Activated CD4-positive, alpha-beta T cell treated with anti-CD3 and anti-CD28 coated beads, Interleukin-10, Interleukin-2, amounts not matched to agents 100 ng/mL and 50 ng/mL, durations not matched to agents 16 hours and 8 hours (primary cell): ENCODE data around the gene LINGO3.
A peak's percentile ranks its signal among the peaks of the same experiment; 100 is the strongest.

Source experiments
- DNase-seq: peaks from one replicate; pipeline ENCODE4 v3.0.0-alpha.2; 2020

The LINGO3 gene

DNA sequence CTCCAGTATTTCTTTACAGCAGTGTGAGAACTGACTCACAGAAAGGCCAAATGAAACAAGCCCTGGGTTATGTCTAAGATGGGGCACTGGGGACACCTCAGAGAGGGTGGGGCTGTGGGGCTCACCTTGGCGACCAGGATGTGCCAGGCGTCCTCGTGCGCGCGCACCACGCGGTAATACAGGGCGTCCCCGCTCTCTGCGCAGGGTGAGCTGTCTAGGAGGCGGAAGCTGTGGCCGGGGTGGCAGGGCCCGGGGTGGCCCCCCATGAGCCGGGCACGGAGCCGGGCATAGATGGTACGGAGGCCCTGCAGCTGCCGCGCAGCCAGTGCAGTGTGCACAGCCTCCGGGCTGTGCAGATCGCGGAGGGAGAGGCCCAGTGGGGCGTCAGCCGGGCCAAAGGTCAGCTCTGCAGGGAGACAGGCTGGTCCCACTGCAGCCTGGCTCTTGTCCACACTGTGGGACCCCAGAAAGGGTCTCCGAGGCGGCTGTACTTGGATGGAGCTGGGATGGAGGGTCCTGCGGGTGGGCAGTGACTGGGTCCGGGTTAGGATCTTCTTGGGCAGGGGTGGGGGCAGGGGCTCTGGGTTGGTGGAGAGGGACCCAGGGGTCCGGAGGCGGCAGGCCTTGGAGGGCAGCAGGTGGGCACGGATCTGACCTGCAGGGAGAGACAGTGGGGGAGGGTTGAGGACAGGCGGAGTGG lies 29.3 kb downstream of the LINGO3 start:
- DNase-seq, result no peak

DNA sequence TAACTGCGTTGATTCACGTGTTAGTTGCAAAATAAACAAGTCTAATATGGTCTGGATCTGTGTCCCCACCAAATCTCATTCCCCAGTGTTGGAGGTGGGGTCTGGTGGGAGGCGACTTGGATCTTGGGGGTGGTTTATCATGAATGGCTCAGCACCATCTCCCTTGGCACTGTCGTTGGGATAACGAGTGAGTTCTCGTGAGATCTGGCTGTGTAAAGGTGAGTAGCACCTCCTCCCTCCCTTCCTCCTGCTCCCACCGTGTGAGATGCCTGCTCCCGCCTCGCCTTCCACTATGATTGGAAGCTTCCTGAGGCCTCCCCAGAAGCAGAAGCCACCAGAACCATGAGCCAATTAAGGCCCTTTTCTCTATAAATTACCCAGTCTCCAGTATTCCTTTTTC lies 30.8 kb downstream of the LINGO3 start:
- no peak for DNase-seq

DNA sequence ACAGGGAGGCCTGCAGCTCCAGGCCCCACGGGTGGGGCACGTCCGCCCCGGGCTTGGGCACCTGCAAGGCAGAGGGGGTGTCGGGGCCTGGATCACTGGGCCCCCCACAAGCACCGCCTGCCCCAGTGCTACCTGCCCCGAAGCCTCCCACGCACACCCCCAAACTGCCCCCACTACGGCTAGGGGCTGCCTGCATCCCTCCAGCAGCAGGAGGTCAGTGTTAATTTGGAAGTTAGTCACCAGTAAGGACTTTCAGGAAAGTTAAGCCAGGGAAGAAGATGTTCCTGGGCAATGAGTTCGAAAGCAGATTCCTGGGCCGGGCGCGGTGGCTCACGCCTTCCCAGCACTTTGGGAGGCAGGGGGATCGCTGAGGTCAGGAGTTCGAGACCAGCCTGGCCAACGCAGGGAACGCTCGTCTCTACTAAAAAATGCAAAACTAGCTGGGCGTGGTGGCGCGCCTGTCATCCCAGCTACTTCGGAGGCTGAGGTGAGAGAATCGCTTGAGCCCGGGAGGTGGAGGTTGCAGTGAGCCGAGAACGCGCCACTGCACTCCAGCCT lies 31.4 kb downstream of the LINGO3 start:
- DNase-seq, result no peak

DNA sequence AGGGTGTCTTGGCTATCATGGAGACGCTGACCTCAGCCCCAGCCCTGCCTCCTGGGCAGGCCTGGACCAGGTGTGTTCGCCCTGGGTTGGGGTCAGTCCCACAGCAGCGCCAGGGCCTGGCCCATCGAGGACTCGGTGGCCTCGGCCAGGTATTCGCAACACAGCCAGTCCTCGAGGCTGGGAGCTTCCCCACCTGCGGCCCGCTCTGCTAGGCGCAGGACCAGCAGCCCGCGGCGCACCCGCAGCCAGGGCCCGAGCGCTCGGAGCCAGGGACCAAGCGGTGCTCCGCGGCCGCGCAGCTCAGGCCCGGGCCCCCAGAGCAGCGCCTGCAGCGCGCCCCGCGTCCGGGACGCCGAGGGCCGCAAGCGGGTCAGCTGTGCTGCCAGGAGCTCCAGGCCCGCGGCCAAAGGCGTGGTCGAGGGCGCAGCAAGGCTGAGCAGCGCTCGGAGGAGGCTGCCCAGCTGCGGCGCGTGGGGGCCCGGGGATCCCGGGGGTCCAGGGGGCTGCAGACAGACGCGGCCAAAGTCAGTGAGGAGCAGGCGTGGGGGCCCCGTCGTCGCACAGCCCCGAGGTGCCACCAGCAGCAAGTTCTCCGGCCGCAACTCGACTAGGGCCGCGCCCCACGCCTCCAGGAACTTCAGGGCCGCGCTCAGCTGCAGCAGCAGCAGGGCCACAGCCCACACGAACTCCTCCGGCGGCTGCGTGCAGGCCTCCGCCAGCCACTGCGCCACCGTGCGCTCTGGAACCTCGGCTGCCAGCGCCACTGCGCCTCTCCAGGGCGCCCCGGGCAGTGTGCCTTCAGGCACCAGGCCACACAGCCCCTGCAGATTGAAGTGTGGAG lies 32.1 kb downstream of the LINGO3 start:
- no peak for DNase-seq

DNA sequence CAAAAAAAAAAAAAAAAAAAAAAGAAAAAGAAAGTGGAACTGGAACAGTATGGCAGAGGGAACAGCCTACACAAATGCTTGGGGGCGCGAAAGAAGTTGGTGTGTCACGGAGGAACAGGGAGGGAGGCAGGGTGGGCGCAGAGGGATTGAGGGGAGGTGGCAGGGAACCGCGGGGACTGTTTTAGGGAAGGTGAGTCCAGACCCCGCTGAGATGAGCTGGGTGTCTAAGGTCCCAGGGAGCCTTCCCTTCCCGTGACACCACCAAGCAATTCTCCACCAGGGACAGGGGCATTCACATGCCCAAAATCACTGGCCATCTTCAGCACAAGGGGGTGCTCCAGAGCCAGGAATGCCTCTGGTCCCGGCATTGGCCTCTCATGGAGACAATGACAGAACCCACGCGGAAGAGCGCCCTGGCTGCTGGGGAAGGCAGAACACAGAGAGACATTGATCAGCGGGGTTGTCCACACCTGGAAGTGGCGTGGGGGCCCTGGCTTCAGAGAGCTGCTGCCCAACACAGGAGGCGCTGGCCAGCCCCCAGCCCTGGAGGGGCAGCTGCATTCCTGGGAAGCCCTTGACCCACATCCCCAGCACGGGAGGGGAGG lies 32.9 kb downstream of the LINGO3 start:
- peak; percentile 48 for DNase-seq

DNA sequence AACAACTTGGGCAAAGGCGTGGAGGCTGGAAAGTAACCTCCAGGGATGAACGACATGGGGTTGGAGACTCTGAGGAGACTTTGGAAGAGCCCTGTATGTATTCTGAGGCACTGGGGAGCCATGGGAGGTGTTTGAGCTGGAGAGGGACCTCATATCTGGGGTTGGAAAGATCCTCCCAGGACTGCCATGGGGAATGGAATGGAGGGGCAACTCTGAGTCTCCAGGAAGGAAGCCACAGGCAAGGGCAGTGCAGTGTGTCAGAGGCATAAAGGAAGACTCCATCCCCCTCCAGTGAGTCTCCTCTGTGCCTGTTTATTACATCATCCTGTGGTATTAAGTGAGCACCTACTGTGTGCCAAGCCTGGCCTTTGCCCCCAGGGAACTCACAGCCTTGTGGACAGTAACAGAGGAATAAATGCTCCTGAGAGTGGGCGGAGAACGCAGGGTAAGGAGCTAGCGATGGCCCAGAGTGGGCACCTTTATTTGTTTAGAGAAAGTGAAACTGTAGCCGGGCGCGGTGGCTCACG lies 33.7 kb downstream of the LINGO3 start:
- no peak for DNase-seq

DNA sequence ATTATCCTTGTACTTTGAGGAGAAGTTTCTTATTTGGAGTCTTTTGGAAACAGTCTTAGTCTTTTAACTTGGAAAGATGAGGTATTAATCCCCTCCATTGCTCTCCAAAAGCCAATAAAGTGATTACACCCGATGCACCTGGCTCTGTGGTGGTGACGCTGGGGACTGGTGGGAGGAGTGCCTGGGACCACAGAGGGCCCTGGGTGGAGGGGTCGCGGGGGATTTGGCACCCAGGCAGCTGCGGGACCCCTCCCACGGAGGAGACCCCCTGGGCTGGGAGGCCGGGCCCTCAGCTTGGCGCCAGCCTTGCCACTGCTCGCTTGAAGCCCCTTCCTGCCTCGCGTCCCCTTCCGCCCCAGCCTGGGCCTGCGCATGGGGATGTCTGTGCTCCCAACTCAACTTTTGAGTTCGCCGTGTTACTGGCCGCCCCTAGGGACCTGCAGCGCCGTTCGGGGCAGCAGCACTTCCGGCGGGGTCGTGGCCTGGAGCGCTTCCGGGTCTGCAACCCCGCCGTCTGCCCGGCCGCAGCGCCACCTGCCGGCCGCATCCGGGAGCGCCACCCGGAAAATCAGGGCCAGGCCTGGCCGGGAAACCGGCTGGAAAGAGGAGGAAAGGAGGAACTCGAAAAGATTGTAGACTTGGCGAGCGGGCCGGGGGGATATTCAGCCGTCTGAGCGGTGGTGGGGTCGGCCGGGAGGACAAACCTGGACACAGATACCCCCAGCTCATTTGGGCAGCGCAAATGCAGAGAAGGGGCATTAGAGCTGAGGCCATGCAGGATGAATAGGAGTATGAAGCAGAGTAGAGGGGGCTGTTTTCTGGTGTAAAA lies 34.4 kb downstream of the LINGO3 start:
- DNase-seq, result peak; percentile 88

DNA sequence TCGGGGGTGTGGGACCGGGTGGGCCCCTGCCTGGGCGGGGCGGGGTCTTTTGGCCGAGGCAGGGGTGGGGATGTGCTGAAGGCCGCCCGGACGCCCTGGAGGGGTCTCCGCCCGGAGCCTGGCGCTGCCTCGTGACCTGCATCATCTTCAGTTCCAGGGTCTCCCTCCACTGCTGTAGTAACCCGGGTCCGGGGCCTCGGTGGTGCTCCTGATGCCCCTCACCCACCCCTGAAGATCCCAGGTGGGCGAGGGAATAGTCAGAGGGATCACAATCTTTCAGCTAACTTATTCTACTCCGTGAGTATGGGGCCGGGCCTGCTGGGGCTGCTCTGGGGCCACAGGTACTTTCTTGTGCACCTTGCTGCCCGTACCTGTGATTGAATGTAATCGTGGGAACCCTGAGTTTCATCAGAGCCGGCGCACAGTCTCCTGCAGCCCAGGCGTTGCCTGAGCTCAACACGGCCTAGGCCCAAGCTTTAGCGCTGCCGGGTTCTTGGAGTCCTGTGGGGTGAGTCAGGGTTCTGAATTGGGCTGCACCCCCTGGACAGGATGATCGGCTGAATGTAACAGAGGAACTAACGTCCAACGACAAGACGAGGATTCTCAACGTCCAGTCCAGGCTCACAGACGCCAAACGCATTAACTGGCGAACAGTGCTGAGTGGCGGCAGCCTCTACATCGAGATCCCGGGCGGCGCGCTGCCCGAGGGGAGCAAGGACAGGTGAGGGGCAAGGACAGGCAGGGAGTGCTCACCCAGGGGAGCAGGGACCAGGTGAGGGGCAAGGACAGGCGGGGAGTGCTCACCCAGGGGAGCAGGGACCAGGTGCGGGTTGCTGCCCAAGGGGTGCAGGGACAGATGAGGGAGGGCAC lies 36.5 kb downstream of the LINGO3 start:
- no peak for DNase-seq

DNA sequence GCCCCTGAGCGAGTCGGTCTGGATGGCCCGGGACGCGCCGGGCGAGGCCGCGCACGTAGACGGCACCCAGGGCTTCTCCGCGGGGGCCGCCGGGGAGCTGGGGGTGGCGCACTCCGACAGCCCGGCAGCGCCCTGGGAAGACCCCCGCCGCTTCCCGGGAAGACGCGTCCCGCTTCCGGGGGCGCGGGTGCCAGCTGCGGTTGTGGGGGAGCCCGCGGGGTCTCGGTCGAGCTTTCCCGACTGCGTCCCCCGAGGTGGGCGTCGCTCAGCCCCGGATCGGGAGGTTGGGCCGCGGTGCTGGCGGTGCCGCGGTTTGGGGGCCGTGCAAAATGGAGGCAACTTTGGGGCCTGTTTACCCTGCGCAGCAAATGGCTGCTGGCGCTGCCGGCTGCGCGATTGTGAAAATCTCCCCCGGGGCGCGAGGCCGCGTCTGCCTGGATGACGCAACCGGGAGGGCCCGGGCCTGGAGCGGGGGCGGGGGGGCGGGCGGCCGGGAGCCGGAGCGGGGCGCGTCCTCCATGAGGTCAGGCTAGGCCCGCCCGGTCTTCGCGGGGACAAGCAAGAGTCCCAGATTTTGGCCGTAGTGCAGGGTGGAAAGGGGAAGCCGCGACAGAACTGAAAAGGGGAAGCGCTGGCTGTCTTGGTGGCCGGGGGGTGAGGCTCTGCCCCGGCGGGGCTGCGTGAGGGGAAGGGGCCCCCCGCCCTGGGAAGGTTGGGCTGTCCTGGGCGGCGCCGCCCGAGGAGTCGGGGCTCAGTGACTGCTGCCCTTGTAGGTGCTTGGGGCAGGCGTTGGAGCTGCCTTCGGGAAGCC lies 37.3 kb downstream of the LINGO3 start:
- peak; percentile 77 for DNase-seq

DNA sequence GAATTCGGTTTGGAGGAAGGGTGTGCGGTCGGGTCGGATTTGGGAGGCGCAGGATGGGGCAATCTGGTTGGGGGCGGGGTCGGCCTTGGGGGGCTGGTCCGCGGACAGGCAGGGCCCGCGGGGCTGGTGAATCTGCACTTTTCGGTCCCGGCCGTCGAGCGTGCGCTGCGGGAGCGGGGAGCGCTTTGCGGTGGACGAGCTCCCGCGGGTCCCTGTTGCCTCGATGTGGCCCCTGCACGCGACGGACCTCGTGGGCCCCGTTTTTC lies 37.9 kb downstream of the LINGO3 start:
- DNase-seq, result peak; percentile 42

DNA sequence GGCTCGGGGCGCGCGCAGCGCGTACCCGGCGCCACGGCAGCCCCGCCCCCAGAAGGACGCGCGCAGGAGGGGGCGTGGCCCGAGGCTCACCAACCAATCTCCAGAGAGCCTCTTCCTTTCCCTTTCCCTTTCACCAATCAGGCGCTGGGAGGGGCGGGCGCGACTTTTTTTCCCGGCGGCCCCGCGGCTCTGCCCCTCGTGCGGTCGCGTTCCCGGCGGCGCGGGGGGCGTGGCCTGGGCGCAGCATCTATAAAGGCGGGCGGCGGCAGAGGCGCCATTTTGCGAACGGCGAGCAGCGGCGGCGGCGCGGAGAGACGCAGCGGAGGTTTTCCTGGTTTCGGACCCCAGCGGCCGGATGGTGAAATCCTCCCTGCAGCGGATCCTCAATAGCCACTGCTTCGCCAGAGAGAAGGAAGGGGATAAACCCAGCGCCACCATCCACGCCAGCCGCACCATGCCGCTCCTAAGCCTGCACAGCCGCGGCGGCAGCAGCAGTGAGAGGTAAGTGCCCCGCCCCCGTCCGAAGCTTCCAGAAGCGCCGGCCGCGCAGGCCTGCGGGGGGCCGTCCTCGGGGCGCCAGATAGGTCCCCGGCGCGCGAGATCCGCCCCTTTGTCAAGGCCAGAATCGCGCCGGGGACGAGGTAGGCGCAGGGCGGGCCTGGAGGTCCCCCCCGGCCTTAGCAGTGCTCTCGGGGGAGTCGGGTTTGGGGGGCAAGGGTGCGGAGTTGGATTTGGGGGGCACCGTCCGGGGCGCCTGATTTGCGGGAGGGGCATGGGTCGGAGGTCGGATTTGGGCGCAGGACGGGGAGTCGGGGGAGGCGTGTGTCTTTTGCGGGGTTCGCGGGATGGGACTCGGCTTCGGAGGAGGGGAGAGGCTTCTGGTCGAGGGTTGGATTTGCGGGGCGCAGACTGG lies 38.5 kb downstream of the LINGO3 start:
- peak; percentile 99 for DNase-seq

DNA sequence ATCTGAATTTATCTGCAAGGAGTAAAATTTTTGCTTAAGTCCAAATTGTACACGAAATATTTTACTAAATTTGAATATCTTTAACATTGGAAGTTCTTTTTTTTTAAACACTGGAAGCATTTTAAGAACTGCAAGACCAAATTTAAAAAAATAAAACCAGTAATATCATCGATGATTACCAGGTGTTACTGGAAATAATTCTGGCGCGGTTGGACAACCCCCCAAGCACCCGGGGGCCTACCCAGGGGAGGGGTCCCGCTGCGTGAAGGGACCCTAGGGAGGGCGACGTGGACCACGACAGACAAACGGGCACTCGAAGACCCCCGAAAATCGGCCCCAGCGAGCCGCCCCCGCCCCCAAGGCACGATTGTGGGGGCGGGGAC lies 39.1 kb downstream of the LINGO3 start:
- no peak for DNase-seq

DNA sequence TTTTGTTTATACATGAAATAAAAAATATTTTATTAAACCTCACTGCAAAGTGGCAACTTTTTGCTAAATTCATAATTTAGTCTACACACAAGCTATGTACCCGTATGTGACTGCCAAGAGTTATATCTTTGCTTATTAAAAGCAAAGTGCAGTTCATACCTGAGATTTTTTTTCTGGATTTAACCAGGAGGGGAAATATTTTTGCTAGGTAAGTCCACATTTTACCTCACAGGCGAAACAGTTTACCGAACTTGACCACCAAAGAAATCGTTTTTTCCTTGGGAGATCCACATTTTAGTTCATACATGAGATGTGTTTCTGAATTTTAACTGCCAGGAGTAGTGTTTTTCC lies 39.5 kb downstream of the LINGO3 start:
- no peak for DNase-seq

DNA sequence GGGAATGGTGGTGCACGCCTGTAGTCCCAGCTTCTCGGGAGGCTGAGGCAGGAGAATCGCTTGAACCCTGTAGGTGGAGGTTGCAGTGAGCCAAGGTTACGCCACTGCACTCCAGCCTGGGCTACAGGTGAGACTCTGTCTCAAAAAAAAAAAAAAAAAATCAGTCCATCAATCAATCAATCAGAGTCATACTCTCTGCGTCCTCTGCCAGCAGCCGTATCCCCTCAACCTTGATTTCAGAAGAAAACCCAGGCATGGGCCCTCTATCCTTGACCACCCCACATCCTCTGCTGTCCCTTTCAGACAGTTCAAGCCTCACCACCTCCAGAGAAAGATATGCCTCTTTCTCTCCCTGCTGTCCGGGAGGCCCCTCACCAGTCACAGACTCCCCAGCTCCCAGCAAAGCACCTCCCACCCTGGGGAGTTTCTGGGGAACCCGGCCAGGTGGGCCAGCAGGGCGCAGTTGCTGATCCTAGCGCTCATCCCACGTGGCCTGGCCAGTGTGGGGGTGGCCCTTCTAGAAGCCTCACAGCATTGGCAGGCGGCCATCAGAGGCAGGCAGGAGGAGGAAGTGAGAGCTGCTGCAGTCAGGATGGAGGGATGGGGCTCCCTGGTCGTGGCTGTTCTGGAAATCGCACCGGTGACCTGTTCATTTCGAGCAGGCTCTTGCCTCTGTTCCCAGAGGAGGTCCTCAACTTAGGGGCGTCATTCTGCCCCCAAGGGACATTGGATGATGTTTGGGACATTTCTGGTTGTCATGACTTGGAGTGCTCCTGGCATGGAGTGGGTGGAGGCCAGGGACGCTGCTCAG lies 41.6 kb downstream of the LINGO3 start:
- no peak for DNase-seq

DNA sequence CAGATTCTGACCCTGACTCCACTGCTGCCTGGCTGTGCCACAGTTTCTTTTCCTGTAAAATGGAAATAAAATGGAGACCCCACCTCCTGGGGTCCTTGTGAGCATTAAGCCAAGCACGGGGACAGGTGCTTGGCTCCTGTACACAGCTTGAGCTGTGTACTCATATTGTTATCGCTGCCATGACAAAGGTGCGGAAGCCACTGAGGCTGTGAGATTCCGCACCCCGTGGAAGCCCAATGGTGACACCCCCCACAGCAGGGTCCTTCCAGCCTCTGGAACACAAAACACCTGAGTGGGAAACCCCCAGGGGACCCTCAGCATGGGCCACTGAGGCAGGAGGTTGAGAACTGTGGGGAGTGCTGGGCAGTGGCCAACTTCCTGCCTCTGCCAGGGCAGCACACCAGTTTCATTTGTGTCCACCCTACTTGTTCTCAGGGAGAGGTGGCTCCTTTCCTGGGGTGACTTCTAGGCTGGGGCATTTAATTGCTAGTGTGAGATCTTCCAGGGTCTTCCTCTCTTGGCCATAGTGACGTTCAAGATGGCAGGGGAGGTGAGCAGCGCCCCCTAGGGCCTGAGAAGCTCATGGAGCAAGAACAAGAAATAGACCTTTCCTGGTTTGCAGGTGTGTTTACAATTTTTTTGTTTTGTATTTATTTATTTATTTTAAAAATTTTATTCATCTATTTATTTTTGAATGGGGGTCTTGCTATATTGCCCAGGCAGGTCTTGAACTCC lies 46.3 kb downstream of the LINGO3 start:
- DNase-seq, result peak; percentile 68

DNA sequence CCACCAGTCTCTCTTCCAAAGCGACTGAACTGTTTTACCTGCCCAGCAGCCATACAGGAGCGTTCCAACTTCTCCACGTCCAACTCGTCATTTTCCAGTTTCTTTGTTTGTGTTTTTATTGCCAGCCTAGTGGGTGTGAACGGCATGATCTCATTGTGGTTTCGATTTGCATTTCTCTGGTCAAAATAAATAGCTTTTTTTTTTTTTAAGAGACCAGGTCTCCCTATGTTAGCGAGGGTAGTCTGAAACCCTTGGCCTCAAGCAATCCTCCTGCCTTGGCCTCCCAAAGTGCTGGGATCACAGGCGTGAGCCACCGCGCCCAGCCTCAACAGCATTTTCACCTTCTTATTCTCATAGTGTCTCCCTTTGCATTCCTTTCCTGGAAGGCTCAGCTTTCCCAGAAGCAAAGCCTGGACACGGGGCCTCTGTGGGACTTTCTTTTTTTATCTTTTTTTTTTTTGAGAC lies 47.6 kb downstream of the LINGO3 start:
- DNase-seq, result no peak

DNA sequence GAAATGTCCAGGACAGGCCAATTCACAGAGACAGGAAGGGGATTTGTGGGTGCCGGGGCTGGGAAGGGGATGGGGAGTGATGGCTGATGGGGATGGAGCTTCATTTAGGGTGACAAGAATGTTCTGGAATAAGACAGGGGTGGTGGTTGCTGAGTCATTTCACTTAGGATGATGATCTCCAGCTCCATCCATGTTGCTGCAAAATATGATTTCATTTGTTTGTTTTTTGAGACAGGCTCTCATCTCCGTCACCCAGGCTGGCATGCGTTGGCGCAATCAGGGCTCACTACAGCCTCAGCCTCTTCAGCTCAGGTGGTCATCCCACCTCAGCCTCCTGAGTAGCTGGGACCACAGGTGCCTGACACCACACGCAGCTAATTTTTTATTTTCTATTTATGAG lies 48.6 kb downstream of the LINGO3 start:
- DNase-seq, result no peak
